GM21717 (cell line): ENCODE measurements around the gene ARHGDIA.

Experiments used
- ATAC-seq: cut with Tn5 transposase; IDR thresholded peaks from one replicate; pipeline ENCODE4 v1.9.1; 2021; ENCODE audit warnings: mild to moderate bottlenecking, moderate library complexity; ENCODE audit not compliant: unreplicated experiment

ARHGDIA gene

DNA sequence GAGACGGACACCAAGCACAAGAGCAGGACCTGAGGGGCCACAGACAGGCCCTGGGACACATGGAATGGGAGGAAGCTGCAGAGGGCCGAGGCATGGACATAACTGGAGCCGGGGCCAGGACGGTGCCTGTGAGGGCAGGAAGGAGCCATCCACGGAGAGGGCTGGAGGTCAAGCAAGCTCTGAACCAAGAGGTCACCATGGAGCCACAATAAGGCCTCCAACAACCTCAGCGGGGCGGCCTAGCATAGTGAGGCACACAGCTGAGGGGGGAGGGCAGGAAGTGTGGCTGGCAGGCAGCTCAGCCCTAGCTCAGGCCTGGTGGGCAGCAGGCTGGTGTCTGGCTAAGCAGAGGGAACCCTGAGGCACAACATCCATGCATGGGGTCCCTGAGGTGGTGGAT, 42.5 kb downstream of the ARHGDIA start:
- ATAC-seq: no peak

DNA sequence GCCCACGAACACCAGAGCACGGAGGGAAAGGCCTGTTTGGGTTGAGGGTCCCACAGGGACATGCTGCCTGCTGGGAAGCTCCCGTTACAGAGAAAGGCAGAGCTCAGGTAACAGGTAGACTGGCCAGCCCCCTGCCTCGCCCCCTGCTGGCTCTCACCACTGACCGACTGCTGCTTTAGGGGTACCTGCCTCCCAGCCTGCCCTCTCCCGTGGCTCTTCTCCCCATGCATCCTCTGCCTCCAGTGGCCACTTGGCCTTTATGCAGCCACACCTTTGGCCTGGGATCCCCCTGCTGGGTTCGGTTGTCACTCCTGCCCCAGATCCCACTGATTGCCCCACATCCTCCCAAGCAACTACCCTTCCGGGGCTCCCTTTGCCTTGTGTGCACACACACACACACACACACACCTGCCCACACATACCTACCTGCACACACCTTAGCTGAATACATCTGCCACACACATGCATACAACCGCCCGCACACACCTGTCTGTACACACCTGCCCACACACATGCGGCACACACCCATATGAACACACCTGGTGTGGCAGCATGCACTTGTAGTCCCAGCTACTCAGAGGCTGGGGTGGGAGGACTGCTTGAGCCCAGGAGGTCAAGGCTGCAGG, 45.2 kb downstream of the ARHGDIA start:
- no peak for ATAC-seq

DNA sequence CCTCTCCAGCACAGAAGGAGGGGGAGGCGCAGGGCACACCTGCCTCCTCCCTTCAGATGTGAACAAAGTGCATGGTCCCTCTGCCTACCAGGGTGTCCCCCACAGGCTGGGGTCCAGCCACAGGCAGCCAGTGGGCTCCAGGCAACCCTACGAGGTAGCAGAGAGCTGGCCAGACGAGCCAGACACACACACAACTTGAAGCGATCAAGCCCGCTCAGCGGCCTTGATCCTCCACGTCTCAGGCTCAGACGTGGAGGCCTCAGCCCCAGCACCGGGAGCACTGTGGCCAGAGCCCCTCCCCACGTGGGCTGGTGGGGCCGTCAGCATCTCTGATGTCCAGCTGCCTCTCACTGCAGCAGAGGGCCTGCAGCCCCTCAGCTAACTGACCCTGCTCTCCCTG, 46.5 kb downstream of the ARHGDIA start:
- ATAC-seq: no peak

DNA sequence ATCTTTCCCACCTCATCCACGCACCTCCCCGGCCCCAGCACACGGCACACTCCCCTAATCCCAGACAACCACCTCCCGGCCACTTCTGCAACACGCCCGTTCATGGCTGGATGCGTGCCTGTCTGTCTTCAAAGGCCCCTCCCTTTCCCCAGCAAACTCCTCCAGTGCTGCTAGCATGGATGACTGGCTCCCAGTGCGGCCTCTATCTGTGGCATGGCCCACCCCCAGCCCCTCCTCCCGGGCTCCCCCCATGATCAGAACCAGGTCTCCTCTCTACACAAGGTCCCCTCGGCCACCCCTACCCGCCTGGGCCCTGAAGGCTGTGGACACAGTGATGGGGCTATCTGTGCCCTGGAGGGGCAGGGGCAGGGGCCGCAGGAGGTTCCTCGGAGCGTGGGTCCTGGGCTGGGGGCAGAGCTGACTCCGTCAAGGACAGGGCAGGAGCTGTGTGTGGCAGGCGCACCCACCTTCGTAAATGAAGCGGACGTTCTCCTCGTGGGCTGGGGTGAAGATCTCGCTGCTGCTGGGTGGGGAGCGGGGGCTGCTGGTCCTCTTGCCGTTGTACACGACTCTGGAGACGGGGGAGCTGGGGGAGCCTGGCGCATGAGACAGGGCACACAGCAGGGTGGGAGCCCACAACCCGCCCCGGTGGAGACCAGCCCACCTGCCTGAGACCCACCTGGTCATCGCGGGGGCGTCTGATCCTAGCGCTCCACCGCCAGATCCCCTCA, 47.2 kb downstream of the ARHGDIA start:
- no peak for ATAC-seq

DNA sequence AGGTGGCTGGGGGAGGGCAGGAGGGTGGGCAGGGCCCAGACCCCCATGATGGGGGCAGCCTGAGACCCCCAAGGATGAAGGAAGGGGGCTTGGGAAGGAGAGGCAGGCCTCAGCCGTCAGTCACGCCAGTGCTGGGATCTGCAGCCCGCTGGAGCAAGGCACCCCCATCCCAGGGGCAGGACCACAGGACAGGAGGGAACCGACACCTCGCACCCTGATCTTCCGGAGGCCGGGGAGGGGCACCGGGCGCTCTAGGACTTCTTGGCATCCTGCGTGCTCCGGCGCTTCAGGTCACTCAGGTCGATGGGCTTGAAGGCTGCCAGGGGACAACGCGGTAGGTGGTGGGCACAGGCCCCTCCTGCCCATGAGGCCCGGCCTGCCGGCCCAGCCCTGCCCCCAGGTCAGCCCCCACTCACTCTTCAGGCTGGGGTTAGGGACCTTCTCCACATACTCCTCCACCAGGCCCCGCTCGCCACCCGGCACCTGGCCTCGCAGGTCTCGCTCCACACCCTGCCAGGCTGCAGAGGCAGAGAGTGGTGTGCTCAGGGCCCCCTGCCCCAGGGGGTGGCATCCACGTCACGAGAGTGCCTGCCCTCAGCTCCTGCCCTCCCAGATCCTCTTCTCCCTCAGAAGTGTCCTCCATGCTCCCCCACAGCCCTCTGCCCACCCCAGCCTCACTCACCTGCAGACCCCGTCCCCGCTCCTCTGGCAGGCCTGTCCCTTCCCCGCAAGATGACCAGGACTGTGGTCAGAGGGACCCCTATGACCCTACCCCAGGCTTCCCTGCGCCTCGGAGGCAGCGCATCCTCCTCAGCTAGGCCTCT, 47.9 kb downstream of the ARHGDIA start:
- ATAC-seq: no peak

DNA sequence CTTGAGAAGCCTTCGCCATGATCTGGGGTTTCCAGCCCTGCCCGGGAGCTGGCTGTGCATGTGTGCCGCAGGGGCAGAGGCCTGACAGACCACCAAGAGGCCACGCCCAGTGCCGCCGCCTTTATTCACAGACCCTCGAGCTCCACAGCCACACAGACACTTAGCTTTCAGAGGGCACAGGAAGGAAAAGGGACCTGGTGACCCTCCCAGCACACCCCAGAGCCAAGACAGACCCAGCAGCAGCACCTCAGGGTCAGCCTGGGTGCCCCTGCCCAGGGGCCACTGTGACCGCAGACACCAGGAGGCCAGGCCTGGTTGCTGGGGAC, 48.9 kb downstream of the ARHGDIA start:
- ATAC-seq: no peak

DNA sequence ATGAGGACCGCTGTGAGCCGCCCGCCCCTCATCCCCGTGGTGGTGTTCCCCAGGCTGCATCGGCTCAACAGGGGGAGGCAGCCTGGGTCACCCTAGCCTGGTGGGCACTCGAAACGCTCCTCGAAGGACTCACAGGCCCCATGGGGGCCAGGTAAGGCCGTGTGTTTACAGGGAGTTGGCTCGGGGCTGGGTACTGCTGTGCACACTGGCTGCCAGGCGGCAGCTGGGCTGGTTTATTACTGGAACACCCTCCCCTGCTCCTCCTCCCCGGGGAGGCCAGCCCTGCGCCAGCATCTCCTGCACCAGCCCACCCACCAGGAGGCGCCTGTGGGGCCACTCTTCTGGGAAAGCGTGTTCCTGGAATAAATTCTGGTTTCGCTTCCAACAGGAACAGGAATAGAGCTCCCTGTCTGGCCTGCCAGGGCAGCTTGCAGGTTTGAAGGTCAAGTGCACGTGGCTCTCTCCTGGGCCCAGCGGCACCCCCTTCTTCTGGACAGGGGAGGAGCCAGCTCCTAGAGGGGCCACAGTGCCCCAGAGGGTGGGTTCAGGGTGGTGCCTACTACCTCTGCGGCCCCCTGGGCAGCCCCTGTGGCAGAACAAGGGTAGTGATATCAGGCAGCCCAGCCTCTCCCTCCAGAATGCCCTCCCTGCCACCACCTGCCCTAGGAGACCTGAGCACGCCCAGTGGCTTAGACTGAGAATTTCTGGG, 49.4 kb downstream of the ARHGDIA start:
- no peak for ATAC-seq

DNA sequence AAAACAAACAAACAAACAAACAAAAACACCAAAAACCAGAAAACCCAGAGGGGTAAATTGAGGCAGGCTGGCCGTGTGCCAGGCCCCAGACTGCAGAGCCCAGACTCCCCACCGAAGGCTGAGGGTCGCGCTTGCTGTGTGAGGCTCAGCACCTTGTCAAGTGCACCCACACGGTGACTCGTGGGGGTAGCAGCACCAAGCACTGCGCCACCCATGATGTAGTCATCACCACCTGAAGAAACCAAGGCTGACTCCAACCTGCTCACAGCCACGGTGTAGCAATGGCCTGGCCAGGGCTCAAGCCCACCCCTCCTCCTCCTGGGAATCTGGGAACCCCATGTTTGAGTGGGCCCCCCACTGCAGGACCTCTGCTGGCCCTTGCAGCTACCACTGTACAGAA, 50.0 kb downstream of the ARHGDIA start:
- ATAC-seq: no peak

DNA sequence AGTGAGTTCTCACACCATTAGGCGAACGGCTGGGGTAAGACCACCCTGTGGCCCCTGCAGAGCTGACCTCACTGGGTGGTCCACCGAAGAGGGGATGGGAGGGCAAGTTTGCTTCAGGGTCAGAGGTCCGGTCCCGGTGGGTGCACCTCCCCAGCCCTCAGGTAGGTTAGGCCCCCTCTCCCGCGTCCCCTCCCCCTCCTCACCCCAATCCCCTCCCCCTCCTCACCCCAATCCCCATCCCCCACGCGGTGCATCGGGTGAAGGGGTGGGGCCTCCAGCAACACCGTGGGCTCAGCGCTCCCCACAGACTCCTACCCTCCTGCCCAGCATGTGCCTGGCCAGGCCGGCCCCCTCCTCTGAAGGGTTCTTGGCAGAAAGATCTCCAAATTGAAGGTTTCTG, 51.4 kb downstream of the ARHGDIA start:
- ATAC-seq: no peak

DNA sequence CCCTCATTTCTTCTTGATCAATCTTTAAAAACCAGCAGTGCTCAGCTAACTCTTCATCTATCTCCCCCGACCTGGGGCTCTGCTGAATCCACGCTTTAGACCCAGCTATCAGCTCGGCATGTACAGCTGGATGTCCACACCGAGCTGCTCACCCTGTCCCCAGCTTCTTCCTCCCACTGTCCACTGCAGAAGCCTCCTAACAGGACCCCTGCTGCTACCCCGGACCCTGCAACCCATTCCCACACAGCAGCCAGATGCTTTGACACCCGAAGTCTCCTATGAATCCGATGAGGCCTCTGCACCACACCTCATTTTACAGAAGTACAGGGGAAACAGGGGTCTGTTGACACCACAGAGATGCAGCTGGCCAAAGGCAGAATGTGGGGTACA, 53.4 kb downstream of the ARHGDIA start:
- no peak for ATAC-seq
